ENCODE results near the gene CDC42BPB. TPM values are rescaled to one million over a fixed set of nuclear protein-coding genes. Genes with fewer than 3 reads are reported as not detected.
A peak's percentile ranks its signal among the peaks of the same experiment; 100 is the strongest.

CDC42BPB gene
- total and polyA plus RNA-seq, 2 of the 13 experiments (the other 11 are each of a cell fraction or from before 2014, with no cell fraction given): 19.7 to 32.3 TPM

DNA sequence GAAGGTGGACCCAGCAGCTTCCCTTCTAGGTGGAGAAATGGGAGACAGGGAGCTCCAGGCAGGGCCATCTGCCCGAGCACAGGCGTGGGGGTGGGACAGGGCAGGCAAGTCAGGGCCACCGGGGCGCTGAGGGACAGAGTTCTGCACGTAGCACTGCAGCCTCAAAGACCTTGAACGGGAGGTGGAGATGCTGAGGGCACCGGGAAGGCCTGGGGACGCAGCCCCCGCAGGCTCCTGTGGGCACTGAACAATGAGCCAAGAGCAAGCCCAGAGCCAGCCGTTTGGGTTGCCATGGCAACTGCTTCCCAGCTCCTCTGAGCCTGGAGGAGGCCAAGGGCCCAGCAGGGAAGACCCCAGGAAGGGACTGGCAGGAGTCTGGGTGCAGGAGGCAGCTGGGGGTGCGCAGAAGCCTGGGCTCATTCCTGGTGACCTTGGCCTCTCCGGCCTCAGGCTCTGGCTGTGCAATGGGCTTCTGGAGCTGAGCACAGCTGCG is 30.0 kb upstream of the CDC42BPB start (continued):
- no peak for TF ChIP-seq ZNF207 (IDR thresholded peaks at IDR 0.05; ENCODE audit: borderline replicate concordance)
- TF ChIP-seq MLLT10 (CRISPR knock-in tag; IDR thresholded peaks at IDR 0.05): no peak
- no peak for TF ChIP-seq HOXA5 (CRISPR knock-in tag; IDR thresholded peaks at IDR 0.05)
- TF ChIP-seq, protein P1, sequence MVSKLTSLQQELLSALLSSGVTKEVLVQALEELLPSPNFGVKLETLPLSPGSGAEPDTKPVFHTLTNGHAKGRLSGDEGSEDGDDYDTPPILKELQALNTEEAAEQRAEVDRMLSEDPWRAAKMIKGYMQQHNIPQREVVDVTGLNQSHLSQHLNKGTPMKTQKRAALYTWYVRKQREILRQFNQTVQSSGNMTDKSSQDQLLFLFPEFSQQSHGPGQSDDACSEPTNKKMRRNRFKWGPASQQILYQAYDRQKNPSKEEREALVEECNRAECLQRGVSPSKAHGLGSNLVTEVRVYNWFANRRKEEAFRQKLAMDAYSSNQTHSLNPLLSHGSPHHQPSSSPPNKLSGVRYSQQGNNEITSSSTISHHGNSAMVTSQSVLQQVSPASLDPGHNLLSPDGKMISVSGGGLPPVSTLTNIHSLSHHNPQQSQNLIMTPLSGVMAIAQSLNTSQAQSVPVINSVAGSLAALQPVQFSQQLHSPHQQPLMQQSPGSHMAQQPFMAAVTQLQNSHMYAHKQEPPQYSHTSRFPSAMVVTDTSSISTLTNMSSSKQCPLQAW (CRISPR knock-in tag; IDR thresholded peaks at IDR 0.05): peak; percentile 26; the same call in 1 of the 2 replicates
- TF ChIP-seq, protein P2, sequence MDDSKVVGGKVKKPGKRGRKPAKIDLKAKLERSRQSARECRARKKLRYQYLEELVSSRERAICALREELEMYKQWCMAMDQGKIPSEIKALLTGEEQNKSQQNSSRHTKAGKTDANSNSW (CRISPR knock-in tag; IDR thresholded peaks at IDR 0.05; ENCODE audit: borderline replicate concordance): no peak
- peak; percentile 27; the same call in 1 of the 2 replicates for TF ChIP-seq ZFX (CRISPR knock-in tag; IDR thresholded peaks at IDR 0.05; ENCODE audit: low read depth)
- TF ChIP-seq ZFY (CRISPR knock-in tag; IDR thresholded peaks at IDR 0.05): 0 out of 2 replicates have a peak, but pooled peaks have one; percentile 28
- no peak for TF ChIP-seq ZNF83 (CRISPR knock-in tag; IDR thresholded peaks at IDR 0.05; ENCODE audit: borderline replicate concordance)
- no peak for TF ChIP-seq CREB1 (IDR thresholded peaks at IDR 0.05)
- TF ChIP-seq CREB1 (CRISPR knock-in tag; IDR thresholded peaks at IDR 0.05): no peak
- no peak for TF ChIP-seq PHB2 (IDR thresholded peaks at IDR 0.05; ENCODE audit: partially characterized antibody)
- TF ChIP-seq HNF4A (CRISPR knock-in tag; IDR thresholded peaks at IDR 0.05): no peak
- TF ChIP-seq, protein P3, sequence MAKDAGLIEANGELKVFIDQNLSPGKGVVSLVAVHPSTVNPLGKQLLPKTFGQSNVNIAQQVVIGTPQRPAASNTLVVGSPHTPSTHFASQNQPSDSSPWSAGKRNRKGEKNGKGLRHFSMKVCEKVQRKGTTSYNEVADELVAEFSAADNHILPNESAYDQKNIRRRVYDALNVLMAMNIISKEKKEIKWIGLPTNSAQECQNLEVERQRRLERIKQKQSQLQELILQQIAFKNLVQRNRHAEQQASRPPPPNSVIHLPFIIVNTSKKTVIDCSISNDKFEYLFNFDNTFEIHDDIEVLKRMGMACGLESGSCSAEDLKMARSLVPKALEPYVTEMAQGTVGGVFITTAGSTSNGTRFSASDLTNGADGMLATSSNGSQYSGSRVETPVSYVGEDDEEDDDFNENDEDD (CRISPR knock-in tag; IDR thresholded peaks at IDR 0.05; ENCODE audit: borderline replicate concordance): no peak
- no peak for TF ChIP-seq GTF3A (CRISPR knock-in tag; conservative IDR thresholded peaks at IDR 0.05)
- no peak for TF ChIP-seq KLF9 (CRISPR knock-in tag; IDR thresholded peaks at IDR 0.05; ENCODE audit: low read depth)
- no peak for TF ChIP-seq CBX2 (IDR thresholded peaks at IDR 0.05; ENCODE audit: low read depth, low read length)
- TF ChIP-seq CBX2 (CRISPR knock-in tag; IDR thresholded peaks at IDR 0.05; ENCODE audit: low read depth): no peak
- no peak for TF ChIP-seq POGZ (CRISPR knock-in tag; IDR thresholded peaks at IDR 0.05)
- TF ChIP-seq ZNF781 (CRISPR knock-in tag; IDR thresholded peaks at IDR 0.05; ENCODE audit: borderline replicate concordance, not compliant biosample characterization): no peak
- TF ChIP-seq IRF2 (CRISPR knock-in tag; IDR thresholded peaks at IDR 0.05): no peak
- no peak for TF ChIP-seq ATF7 (IDR thresholded peaks at IDR 0.05)
- no peak for TF ChIP-seq ATF7 (CRISPR knock-in tag; IDR thresholded peaks at IDR 0.05)
- TF ChIP-seq EEA1 (CRISPR knock-in tag; IDR thresholded peaks at IDR 0.05; ENCODE audit: borderline replicate concordance): no peak
- no peak for TF ChIP-seq DPF2 (CRISPR knock-in tag; IDR thresholded peaks at IDR 0.05; ENCODE audit: borderline replicate concordance, low read depth)
- TF ChIP-seq, protein P4, sequence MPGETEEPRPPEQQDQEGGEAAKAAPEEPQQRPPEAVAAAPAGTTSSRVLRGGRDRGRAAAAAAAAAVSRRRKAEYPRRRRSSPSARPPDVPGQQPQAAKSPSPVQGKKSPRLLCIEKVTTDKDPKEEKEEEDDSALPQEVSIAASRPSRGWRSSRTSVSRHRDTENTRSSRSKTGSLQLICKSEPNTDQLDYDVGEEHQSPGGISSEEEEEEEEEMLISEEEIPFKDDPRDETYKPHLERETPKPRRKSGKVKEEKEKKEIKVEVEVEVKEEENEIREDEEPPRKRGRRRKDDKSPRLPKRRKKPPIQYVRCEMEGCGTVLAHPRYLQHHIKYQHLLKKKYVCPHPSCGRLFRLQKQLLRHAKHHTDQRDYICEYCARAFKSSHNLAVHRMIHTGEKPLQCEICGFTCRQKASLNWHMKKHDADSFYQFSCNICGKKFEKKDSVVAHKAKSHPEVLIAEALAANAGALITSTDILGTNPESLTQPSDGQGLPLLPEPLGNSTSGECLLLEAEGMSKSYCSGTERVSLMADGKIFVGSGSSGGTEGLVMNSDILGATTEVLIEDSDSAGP (CRISPR knock-in tag; IDR thresholded peaks at IDR 0.05; ENCODE audit: borderline replicate concordance): peak; percentile 48; the same call in 1 of the 2 replicates
- TF ChIP-seq, protein P5, sequence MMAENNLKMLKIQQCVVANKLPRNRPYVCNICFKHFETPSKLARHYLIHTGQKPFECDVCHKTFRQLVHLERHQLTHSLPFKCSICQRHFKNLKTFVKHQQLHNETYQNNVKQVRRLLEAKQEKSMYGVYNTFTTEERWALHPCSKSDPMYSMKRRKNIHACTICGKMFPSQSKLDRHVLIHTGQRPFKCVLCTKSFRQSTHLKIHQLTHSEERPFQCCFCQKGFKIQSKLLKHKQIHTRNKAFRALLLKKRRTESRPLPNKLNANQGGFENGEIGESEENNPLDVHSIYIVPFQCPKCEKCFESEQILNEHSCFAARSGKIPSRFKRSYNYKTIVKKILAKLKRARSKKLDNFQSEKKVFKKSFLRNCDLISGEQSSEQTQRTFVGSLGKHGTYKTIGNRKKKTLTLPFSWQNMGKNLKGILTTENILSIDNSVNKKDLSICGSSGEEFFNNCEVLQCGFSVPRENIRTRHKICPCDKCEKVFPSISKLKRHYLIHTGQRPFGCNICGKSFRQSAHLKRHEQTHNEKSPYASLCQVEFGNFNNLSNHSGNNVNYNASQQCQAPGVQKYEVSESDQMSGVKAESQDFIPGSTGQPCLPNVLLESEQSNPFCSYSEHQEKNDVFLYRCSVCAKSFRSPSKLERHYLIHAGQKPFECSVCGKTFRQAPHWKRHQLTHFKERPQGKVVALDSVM (CRISPR knock-in tag; IDR thresholded peaks at IDR 0.05): no peak
